ENCODE measurements around the gene ZNF638. TPM values are rescaled to one million over a fixed set of nuclear protein-coding genes. Genes with fewer than 3 reads are reported as not detected.

The ZNF638 gene
- total and polyA plus RNA-seq, 2 of the 8 experiments (the other 6 are each of a cell fraction or from before 2014, with no cell fraction given), result 45.3 to 143 TPM

GRCh38 chr2:71460595-71461303, 129.2 kb downstream of the ZNF638 start (continued):
- no peak for TF ChIP-seq ASH2L (IDR thresholded peaks at IDR 0.05; ENCODE audit: low read length)

Data from H1 (cell line).